WTC11 (cell line): Measurements from ENCODE around the gene AP5B1. TPM values are rescaled to one million over a fixed set of nuclear protein-coding genes. Genes with fewer than 3 reads are reported as not detected.

Experiments
- ATAC-seq: fragments of 200-7000 bp; cut with Tn5 transposase; 2 replicates; pipeline ENCODE4 v1.10.0; 2021; ENCODE audit warnings: mild to moderate bottlenecking, moderate library complexity
- CTCF ChIA-PET: fragments of 300-600 bp; sonication (Branson Sonifier 250); formaldehyde crosslinking; loops from one replicate; lab custom pipeline; 2021; ENCODE audit warnings: antibody characterized with exemption; lab: Charles Lee
- POLR2A ChIA-PET: fragments of 350-600 bp; sonication (Branson Sonifier 250); formaldehyde crosslinking; loops from one replicate; lab custom pipeline; 2021; ENCODE audit warnings: antibody characterized with exemption; lab: Charles Lee
- DNase-seq: peaks from one replicate; pipeline ENCODE4 v3.0.0; 2021; ENCODE audit warnings: low spot score
- H3K27ac Mint-ChIP-seq: 2 replicates; pipeline ENCODE4 v1.8.0; 2021; ENCODE audit warnings: mixed read lengths
- H3K27me3 Mint-ChIP-seq: 2 replicates; pipeline ENCODE4 v1.8.0; 2021; ENCODE audit warnings: low read depth, mild to moderate bottlenecking, moderate library complexity, mixed read lengths
- H3K36me3 Mint-ChIP-seq: 2 replicates; pipeline ENCODE4 v1.8.0; 2021; ENCODE audit warnings: mixed read lengths
- H3K4me1 Mint-ChIP-seq: 2 replicates; pipeline ENCODE4 v1.8.0; 2022; ENCODE audit warnings: mixed read lengths
- H3K4me3 Mint-ChIP-seq: 2 replicates; pipeline ENCODE4 v1.8.0; 2021; ENCODE audit warnings: mild to moderate bottlenecking, moderate library complexity, mixed read lengths
- H3K9me3 Mint-ChIP-seq: 2 replicates; pipeline ENCODE4 v1.8.0; 2021; ENCODE audit warnings: mixed read lengths
- CBFB ChIP-seq: sonication (generic); formaldehyde crosslinking; IDR thresholded peaks from 2 replicates; pipeline ENCODE4 v1.8.1; 2022; ENCODE audit warnings: mild to moderate bottlenecking, low read depth, missing genetic modification reagents
- CREM ChIP-seq: sonication (generic); formaldehyde crosslinking; IDR thresholded peaks from 2 replicates; pipeline ENCODE4 v1.8.1; 2022; ENCODE audit warnings: mild to moderate bottlenecking, missing genetic modification reagents, moderate library complexity
- GABPB1 ChIP-seq: sonication (generic); formaldehyde crosslinking; IDR thresholded peaks from 2 replicates; pipeline ENCODE4 v1.8.1; 2023; ENCODE audit warnings: mild to moderate bottlenecking, missing genetic modification reagents
- GTF2I ChIP-seq: fragments of 250-450 bp; sonication (Bioruptor Pico); conservative IDR thresholded peaks from 2 replicates; pipeline ENCODE4 v1.4.0; 2021; ENCODE audit warnings: mild to moderate bottlenecking
- NR3C1 ChIP-seq: sonication (generic); formaldehyde crosslinking; conservative IDR thresholded peaks from 2 replicates; pipeline ENCODE4 v1.8.1; 2023; ENCODE audit warnings: low read depth, mild to moderate bottlenecking, missing genetic modification reagents
- TEAD4 ChIP-seq: sonication (generic); formaldehyde crosslinking; IDR thresholded peaks from 2 replicates; pipeline ENCODE4 v1.8.0; 2022; ENCODE audit warnings: mild to moderate bottlenecking, missing genetic modification reagents
- ZBTB21 ChIP-seq: sonication (generic); formaldehyde crosslinking; IDR thresholded peaks from 2 replicates; pipeline ENCODE4 v1.8.1; 2023; ENCODE audit warnings: mild to moderate bottlenecking, missing genetic modification reagents, borderline replicate concordance
- ZNF121 ChIP-seq: sonication (generic); formaldehyde crosslinking; IDR thresholded peaks from 2 replicates; pipeline ENCODE4 v1.8.0; 2023; ENCODE audit warnings: missing genetic modification reagents
- ZNF138 ChIP-seq: sonication (generic); formaldehyde crosslinking; conservative IDR thresholded peaks from 2 replicates; pipeline ENCODE4 v1.8.1; 2022; ENCODE audit warnings: mild to moderate bottlenecking, moderate library complexity, missing genetic modification reagents
- ZNF416 ChIP-seq: fragments of 250-450 bp; sonication (Bioruptor Pico); IDR thresholded peaks from 2 replicates; pipeline ENCODE4 v1.9.0; 2021; ENCODE audit warnings: mild to moderate bottlenecking, inconsistent platforms
- total RNA-seq: library from RNA; stranded (reverse); gene quantifications from 3 replicates; pipeline ENCODE4 v1.2.3, GENCODE V29; 2021
- TF ChIP-seq, protein P1 (sequence below): sonication (generic); formaldehyde crosslinking; IDR thresholded peaks from 2 replicates; pipeline ENCODE4 v1.8.1; 2022; ENCODE audit warnings: mild to moderate bottlenecking, moderate library complexity, missing genetic modification reagents
- TF ChIP-seq, protein P2 (sequence below): sonication (generic); formaldehyde crosslinking; IDR thresholded peaks from 2 replicates; pipeline ENCODE4 v1.8.1; 2023; ENCODE audit warnings: mild to moderate bottlenecking, moderate library complexity, missing genetic modification reagents
- TF ChIP-seq, protein P3 (sequence below): sonication (generic); formaldehyde crosslinking; IDR thresholded peaks from 2 replicates; pipeline ENCODE4 v1.8.1; 2023; ENCODE audit warnings: mild to moderate bottlenecking, missing genetic modification reagents
- TF ChIP-seq, protein P4 (sequence below): sonication (generic); formaldehyde crosslinking; IDR thresholded peaks from 2 replicates; pipeline ENCODE4 v1.8.0; 2023; ENCODE audit warnings: missing genetic modification reagents, mild to moderate bottlenecking, borderline replicate concordance
- TF ChIP-seq, protein P5 (sequence below): sonication (generic); formaldehyde crosslinking; IDR thresholded peaks from 2 replicates; pipeline ENCODE4 v1.8.1; 2022; ENCODE audit warnings: mild to moderate bottlenecking, missing genetic modification reagents, moderate library complexity, borderline replicate concordance
- TF ChIP-seq, protein P6 (sequence below): sonication (generic); formaldehyde crosslinking; IDR thresholded peaks from 2 replicates; pipeline ENCODE4 v1.8.0; 2022; ENCODE audit warnings: missing genetic modification reagents
- TF ChIP-seq, protein P7 (sequence below): sonication (generic); formaldehyde crosslinking; IDR thresholded peaks from 2 replicates; pipeline ENCODE4 v1.8.1; 2023; ENCODE audit warnings: mild to moderate bottlenecking, missing genetic modification reagents

The AP5B1 gene
- total RNA-seq, 1 experiment from 2014 or later = 17.2 TPM

DNA sequence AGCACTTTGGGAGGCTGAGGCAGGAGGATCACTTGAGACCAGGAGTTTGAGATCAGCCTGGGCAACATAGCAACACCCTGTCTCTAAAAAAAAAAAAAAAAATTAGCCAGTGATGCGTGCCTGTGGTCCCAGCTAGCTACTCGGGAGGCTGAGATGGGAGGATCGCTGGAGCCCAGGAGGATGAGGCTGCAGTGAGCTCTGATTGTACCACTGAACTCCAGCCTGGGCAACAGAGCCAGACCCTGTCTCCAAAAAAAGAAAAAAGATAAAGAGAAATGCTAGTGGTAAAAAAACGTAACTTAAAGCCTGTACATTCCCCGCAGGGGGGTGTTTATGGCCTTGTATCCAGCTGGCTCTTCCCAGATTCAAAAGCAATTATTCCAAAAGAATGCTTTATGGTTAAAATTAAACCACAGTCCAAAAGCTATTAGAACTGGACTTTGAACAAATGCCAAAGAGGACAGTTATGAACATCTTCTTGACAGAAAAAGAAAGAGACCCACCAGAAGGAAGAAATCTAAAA is 36.6 kb upstream of the AP5B1 start:
- no peak for ATAC-seq
- Mint-ChIP-seq H3K36me3 (no peaks in the 10 kb centered on the region), H3K4me1 (0 out of 2 replicates have a peak, but pooled peaks cover 5% of the 10 kb centered on the region), H3K4me3 (peak overlapping the region; percentile 72), H3K27ac (no peak overlapping the region), H3K9me3 (0 out of 2 replicates have a peak, but pooled peaks cover 3% of the 10 kb centered on the region), H3K27me3 (peaks cover 15% of the 10 kb centered on the region)
- ChIA-PET POLR2A (interaction anchor here (0.7 kb wide), 2 partner anchors 38 to 55 kb away, joined by 3 to 4 read pairs; no protein-coding TSS in a partner anchor), CTCF (interaction anchor here (0.6 to 6.2 kb wide), 22 partner anchors 16 to 233 kb away, joined by 3 to 159 read pairs (median 5); partner anchors contain the start of genes AP5B1, FIBP, KAT5 and MUS81)
- DNase-seq = no peak
- TF ChIP-seq, protein P1, sequence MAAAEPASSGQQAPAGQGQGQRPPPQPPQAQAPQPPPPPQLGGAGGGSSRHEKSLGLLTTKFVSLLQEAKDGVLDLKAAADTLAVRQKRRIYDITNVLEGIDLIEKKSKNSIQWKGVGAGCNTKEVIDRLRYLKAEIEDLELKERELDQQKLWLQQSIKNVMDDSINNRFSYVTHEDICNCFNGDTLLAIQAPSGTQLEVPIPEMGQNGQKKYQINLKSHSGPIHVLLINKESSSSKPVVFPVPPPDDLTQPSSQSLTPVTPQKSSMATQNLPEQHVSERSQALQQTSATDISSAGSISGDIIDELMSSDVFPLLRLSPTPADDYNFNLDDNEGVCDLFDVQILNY = no peak
- TF ChIP-seq, protein P2, sequence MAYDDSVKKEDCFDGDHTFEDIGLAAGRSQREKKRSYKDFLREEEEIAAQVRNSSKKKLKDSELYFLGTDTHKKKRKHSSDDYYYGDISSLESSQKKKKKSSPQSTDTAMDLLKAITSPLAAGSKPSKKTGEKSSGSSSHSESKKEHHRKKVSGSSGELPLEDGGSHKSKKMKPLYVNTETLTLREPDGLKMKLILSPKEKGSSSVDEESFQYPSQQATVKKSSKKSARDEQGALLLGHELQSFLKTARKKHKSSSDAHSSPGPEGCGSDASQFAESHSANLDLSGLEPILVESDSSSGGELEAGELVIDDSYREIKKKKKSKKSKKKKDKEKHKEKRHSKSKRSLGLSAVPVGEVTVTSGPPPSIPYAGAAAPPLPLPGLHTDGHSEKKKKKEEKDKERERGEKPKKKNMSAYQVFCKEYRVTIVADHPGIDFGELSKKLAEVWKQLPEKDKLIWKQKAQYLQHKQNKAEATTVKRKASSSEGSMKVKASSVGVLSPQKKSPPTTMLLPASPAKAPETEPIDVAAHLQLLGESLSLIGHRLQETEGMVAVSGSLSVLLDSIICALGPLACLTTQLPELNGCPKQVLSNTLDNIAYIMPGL (CRISPR knock-in tag) = no peak
- TF ChIP-seq ZBTB21 = no peak
- TF ChIP-seq GABPB1 (CRISPR knock-in tag) = no peak
- TF ChIP-seq ZNF121 = peak; percentile 75; the same call in 1 of the 2 replicates
- TF ChIP-seq, protein P3, sequence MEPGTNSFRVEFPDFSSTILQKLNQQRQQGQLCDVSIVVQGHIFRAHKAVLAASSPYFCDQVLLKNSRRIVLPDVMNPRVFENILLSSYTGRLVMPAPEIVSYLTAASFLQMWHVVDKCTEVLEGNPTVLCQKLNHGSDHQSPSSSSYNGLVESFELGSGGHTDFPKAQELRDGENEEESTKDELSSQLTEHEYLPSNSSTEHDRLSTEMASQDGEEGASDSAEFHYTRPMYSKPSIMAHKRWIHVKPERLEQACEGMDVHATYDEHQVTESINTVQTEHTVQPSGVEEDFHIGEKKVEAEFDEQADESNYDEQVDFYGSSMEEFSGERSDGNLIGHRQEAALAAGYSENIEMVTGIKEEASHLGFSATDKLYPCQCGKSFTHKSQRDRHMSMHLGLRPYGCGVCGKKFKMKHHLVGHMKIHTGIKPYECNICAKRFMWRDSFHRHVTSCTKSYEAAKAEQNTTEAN (CRISPR knock-in tag) = no peak
- TF ChIP-seq CREM (CRISPR knock-in tag) = no peak
- TF ChIP-seq, protein P4, sequence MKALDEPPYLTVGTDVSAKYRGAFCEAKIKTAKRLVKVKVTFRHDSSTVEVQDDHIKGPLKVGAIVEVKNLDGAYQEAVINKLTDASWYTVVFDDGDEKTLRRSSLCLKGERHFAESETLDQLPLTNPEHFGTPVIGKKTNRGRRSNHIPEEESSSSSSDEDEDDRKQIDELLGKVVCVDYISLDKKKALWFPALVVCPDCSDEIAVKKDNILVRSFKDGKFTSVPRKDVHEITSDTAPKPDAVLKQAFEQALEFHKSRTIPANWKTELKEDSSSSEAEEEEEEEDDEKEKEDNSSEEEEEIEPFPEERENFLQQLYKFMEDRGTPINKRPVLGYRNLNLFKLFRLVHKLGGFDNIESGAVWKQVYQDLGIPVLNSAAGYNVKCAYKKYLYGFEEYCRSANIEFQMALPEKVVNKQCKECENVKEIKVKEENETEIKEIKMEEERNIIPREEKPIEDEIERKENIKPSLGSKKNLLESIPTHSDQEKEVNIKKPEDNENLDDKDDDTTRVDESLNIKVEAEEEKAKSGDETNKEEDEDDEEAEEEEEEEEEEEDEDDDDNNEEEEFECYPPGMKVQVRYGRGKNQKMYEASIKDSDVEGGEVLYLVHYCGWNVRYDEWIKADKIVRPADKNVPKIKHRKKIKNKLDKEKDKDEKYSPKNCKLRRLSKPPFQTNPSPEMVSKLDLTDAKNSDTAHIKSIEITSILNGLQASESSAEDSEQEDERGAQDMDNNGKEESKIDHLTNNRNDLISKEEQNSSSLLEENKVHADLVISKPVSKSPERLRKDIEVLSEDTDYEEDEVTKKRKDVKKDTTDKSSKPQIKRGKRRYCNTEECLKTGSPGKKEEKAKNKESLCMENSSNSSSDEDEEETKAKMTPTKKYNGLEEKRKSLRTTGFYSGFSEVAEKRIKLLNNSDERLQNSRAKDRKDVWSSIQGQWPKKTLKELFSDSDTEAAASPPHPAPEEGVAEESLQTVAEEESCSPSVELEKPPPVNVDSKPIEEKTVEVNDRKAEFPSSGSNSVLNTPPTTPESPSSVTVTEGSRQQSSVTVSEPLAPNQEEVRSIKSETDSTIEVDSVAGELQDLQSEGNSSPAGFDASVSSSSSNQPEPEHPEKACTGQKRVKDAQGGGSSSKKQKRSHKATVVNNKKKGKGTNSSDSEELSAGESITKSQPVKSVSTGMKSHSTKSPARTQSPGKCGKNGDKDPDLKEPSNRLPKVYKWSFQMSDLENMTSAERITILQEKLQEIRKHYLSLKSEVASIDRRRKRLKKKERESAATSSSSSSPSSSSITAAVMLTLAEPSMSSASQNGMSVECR (CRISPR knock-in tag) = no peak
- TF ChIP-seq TEAD4 = no peak
- TF ChIP-seq, protein P5, sequence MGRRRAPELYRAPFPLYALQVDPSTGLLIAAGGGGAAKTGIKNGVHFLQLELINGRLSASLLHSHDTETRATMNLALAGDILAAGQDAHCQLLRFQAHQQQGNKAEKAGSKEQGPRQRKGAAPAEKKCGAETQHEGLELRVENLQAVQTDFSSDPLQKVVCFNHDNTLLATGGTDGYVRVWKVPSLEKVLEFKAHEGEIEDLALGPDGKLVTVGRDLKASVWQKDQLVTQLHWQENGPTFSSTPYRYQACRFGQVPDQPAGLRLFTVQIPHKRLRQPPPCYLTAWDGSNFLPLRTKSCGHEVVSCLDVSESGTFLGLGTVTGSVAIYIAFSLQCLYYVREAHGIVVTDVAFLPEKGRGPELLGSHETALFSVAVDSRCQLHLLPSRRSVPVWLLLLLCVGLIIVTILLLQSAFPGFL (CRISPR knock-in tag) = no peak
- 0 out of 2 replicates have a peak, but pooled peaks have one; percentile 55 for TF ChIP-seq GTF2I (CRISPR knock-in tag)
- TF ChIP-seq, protein P6, sequence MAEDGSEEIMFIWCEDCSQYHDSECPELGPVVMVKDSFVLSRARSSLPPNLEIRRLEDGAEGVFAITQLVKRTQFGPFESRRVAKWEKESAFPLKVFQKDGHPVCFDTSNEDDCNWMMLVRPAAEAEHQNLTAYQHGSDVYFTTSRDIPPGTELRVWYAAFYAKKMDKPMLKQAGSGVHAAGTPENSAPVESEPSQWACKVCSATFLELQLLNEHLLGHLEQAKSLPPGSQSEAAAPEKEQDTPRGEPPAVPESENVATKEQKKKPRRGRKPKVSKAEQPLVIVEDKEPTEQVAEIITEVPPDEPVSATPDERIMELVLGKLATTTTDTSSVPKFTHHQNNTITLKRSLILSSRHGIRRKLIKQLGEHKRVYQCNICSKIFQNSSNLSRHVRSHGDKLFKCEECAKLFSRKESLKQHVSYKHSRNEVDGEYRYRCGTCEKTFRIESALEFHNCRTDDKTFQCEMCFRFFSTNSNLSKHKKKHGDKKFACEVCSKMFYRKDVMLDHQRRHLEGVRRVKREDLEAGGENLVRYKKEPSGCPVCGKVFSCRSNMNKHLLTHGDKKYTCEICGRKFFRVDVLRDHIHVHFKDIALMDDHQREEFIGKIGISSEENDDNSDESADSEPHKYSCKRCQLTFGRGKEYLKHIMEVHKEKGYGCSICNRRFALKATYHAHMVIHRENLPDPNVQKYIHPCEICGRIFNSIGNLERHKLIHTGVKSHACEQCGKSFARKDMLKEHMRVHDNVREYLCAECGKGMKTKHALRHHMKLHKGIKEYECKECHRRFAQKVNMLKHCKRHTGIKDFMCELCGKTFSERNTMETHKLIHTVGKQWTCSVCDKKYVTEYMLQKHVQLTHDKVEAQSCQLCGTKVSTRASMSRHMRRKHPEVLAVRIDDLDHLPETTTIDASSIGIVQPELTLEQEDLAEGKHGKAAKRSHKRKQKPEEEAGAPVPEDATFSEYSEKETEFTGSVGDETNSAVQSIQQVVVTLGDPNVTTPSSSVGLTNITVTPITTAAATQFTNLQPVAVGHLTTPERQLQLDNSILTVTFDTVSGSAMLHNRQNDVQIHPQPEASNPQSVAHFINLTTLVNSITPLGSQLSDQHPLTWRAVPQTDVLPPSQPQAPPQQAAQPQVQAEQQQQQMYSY (CRISPR knock-in tag) = no peak
- TF ChIP-seq CBFB (CRISPR knock-in tag) = no peak
- TF ChIP-seq ZNF416 (CRISPR knock-in tag) = no peak
- no peak for TF ChIP-seq NR3C1 (CRISPR knock-in tag)
- no peak for TF ChIP-seq ZNF138 (CRISPR knock-in tag)
- TF ChIP-seq, protein P7, sequence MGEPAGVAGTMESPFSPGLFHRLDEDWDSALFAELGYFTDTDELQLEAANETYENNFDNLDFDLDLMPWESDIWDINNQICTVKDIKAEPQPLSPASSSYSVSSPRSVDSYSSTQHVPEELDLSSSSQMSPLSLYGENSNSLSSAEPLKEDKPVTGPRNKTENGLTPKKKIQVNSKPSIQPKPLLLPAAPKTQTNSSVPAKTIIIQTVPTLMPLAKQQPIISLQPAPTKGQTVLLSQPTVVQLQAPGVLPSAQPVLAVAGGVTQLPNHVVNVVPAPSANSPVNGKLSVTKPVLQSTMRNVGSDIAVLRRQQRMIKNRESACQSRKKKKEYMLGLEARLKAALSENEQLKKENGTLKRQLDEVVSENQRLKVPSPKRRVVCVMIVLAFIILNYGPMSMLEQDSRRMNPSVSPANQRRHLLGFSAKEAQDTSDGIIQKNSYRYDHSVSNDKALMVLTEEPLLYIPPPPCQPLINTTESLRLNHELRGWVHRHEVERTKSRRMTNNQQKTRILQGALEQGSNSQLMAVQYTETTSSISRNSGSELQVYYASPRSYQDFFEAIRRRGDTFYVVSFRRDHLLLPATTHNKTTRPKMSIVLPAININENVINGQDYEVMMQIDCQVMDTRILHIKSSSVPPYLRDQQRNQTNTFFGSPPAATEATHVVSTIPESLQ = no peak
